ENCODE results near the gene PEX6.

- TF ChIP-seq CTCF (IDR thresholded peaks at IDR 0.05; ENCODE audit: low read length) (no peak), EZH2phosphoT487 (IDR thresholded peaks at IDR 0.05; ENCODE audit: low read length) (no peak), EZH2 (optimal IDR thresholded peaks at IDR 0.05; ENCODE audit: low read depth, low read length) (no peak)
Observed at GRCh38 chr6:42974919-42975505, 4.0 kb downstream of the PEX6 start.

All from MM.1S (cell line).